ENCODE results near the gene ZNRD2. TPM values are rescaled to one million over a fixed set of nuclear protein-coding genes. Genes with fewer than 3 reads are reported as not detected.

ZNRD2 gene
- total RNA-seq, 1 experiment from 2014 or later = 45.8 TPM

- no peaks in the 10 kb centered on the region for H4K20me1 ChIP-seq (ENCODE audit: control insufficient read depth, insufficient read depth, insufficient read length)
- peaks cover 2% of the 10 kb centered on the region for H3K27me3 Mint-ChIP-seq (ENCODE audit: low read depth)
Measured at GRCh38 chr11:65583589-65583988, 13.3 kb downstream of the ZNRD2 start.

More at GRCh38 chr11:65583589-65583988, 13.3 kb downstream of the ZNRD2 start:
- H4K8ac ChIP-seq (replicated peaks; ENCODE audit: insufficient read length, low read depth, low read length) = no peak overlapping the region
- no peak overlapping the region for H3K56ac ChIP-seq (ENCODE audit: insufficient read length, low read depth, low read length)
- H2AFZ ChIP-seq (ENCODE audit: low read length) = no peak overlapping the region
- H3K27ac ChIP-seq (ENCODE audit: insufficient read length, low read depth, low read length) = no peak overlapping the region
- no peak overlapping the region for H3T11ph ChIP-seq (ENCODE audit: low read length)
- no peaks in the 10 kb centered on the region for H3K79me2 ChIP-seq (ENCODE audit: insufficient read depth, low read length)
- H3K9me3 Mint-ChIP-seq = no peaks in the 10 kb centered on the region
- TF ChIP-seq CTCF (conservative IDR thresholded peaks at IDR 0.05) = no peak
- H3K23me2 ChIP-seq (ENCODE audit: insufficient read length, low read depth, low read length, poor library complexity, severe bottlenecking) = no peaks in the 10 kb centered on the region
- H2BK20ac ChIP-seq (ENCODE audit: low read depth, low read length, poor library complexity, severe bottlenecking) = no peak overlapping the region
- H3K23ac ChIP-seq (ENCODE audit: insufficient read length, low read depth, low read length) = no peak overlapping the region
- no peaks in the 10 kb centered on the region; the same call in 1 of the 2 replicates for H3K27me3 ChIP-seq (ENCODE audit: insufficient read depth, low read length)
- H3K4me3 Mint-ChIP-seq = no peak overlapping the region; a peak in 1 of 5 replicates
- no peaks in the 10 kb centered on the region for H3K79me1 ChIP-seq (ENCODE audit: insufficient read depth, low read depth, low read length, poor library complexity, severe bottlenecking)
- H4K5ac ChIP-seq (ENCODE audit: insufficient read length, low read depth, low read length) = no peak overlapping the region
- no peak overlapping the region for H4K91ac ChIP-seq (ENCODE audit: insufficient read length, low read depth, low read length)
- WGBS (ENCODE audit: extremely low coverage, insufficient read length, low lambda C conversion rate) = no CpG with 5 or more reads among the region's 10 CpGs
- no peak for DNase-seq
- H2BK12ac ChIP-seq (ENCODE audit: insufficient read length, low read depth, low read length) = no peak overlapping the region
- peak overlapping the region in 1 of 3 experiments; percentile 72; a peak in 2 of 7 replicates for H3K27ac Mint-ChIP-seq
- no peak overlapping the region for H3K14ac ChIP-seq (ENCODE audit: insufficient read depth, low read length)
- no peaks in the 10 kb centered on the region for H3K4me1 ChIP-seq (ENCODE audit: insufficient read depth, low read length)
- H3K4me2 ChIP-seq (ENCODE audit: insufficient read depth, insufficient read length, low read length) = no peak overlapping the region
- no peak overlapping the region for H2AK5ac ChIP-seq (ENCODE audit: insufficient read length, low read length)
- H2BK120ac ChIP-seq (ENCODE audit: low read depth, low read length, poor library complexity, severe bottlenecking) = no peak overlapping the region
- peaks cover 0 to 22% of the 10 kb centered on the region in 2 experiments; a peak in 2 of 4 replicates for H3K4me1 Mint-ChIP-seq
- no peak overlapping the region for H3K9ac ChIP-seq (ENCODE audit: extremely low read depth, insufficient read length, low read length)
- H3K9me3 ChIP-seq (ENCODE audit: control insufficient read depth, low read depth, low read length) = no peaks in the 10 kb centered on the region
- H3K18ac ChIP-seq (ENCODE audit: insufficient read length, low read depth, low read length) = no peak overlapping the region
- no peaks in the 10 kb centered on the region for H3K36me3 Mint-ChIP-seq (ENCODE audit: insufficient read depth in 1 of 3, low read depth in 3 of 3)
- no peak overlapping the region for H3K4ac ChIP-seq (ENCODE audit: low read depth, low read length)
- H2BK15ac ChIP-seq (ENCODE audit: low read depth, low read length) = no peak overlapping the region
- no peak overlapping the region for H2BK5ac ChIP-seq (ENCODE audit: insufficient read length, low read length)

All from H9 (cell line).